HG03565 (cell line): Measurements from ENCODE around the gene ELAVL3.

Source experiments
- ATAC-seq: cut with Tn5 transposase; IDR thresholded peaks from one replicate; pipeline ENCODE4 v1.9.1; 2021; ENCODE audit warnings: mild to moderate bottlenecking, moderate library complexity; ENCODE audit not compliant: unreplicated experiment

Gene ELAVL3

DNA sequence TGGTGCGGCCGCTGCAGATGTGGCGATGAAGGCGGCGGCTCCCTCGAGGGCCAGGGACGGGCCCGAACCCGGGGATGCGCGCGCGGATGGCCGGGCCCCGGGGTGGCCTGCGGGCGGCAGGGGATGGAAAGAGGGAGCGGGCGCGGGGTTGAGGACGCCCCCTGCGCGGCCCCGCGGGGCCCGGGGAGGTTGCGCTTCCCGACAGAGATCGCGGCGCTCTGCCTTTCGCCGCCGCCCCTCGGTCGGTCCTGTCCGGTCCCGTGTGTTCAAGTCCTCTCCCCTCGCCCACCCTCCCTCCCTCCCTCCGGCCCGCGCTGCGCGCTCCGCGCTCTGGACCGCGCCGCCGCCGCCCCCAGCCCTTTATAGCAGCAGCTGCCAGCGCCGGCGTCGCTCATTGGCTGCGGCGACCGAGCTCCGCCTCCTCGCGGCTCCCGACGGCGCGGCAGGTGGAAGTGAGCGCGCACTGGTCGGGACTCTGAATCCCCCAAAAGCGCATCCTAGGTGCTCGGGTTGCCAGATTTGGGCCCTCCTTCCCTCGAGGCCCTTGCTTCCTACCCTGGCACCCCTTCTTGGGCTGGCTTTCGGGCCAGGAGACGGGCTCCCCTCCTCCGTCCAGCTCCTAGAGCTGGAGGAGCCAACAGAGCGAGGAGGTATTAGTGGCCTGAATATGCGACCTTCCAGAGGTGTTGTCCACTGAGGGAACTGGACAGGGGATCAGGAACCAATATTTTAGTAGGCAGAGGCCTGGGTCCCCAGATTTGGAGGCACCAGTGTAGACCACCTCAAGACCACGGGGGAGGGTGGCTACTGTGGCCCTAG is at the start of gene ELAVL3:
ELAVL3 (minus strand) TSS at position 332 of the 819 bp plus-strand sequence. CDS start 438 bp downstream, outside the sequence.
- ATAC-seq = no peak

DNA sequence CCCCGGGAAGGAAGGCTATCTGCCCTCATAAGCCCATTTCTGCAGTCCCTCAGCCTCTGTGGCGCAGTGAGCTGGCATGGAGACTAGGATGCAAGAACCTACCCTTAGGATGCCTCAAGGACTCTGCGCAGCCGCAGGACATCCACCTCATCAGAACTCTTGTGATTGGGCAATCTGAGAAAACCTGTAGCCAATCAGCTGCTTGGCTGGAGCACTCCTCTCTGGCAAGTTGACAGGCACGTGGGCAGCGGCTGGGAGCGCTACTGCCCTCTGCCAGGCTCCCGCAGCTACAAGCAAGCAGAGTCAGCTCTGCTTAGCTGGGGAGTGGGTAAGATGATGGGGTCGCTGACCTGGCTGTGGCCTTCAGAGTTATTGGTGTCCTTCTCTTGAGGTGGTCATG is 49.6 kb upstream of the ELAVL3 start:
- no peak for ATAC-seq

DNA sequence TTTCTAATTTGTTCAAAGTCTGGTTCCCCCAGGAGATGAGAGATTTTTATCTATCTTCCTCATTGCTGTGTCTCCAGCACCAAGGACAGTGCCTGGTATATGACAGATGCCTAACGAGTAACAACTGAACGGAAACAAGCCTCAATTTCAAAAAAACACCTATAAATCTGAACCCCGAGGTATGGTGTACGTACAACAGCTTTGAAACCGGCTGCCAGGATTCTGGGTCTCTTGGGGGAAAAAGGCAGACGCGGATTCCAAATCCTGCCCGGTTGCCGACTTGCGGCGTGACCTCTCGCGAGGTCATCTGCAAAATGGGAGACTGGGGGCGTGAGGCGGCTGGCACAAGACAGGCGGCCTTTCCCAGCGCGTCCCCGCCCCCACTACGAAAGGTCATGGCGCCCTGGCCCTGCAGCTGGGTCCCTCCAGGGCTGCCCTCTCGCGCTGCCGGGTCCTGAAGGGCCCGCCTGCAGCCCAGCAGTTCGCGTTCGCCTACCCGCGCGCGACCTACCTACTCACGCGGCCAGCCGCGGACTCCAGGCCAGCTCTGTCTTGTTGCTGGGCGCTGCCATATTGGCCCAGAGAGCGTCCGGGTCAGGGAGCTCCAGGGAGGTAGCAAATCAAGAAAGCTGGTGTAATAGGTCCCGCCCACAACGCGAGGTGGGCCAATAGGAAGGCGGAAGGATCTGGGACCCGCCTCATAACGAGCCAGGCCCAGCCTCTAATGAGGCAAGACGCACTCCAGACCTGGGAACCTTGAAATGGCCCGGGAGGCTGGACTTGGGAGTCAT is 47.9 kb upstream of the ELAVL3 start, which contains the start of gene ECSIT:
ECSIT (minus strand) TSS at position 584 of the 791 bp plus-strand sequence. CDS start 9,964 bp downstream, outside the sequence.
- ATAC-seq = peak; percentile 94

DNA sequence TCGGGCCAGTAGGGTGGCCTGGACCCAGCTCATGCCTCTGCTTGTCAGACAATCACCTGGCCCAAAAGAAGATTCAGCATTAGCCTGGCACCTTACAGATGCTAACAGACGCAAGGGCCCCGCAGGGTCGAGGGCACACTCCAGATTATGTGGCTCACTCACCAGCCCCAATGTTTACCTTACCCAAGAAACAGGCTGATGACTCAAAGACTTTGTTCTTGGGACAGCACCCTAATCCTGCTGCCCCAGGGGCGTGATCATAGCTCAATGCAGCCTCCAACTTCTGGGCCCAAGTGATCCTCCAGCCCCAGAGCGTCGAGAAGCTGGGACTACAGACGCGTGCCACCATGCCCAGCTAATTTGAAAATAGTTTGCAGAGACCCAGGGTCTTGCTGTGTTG is 38.3 kb upstream of the ELAVL3 start:
- ATAC-seq = no peak

DNA sequence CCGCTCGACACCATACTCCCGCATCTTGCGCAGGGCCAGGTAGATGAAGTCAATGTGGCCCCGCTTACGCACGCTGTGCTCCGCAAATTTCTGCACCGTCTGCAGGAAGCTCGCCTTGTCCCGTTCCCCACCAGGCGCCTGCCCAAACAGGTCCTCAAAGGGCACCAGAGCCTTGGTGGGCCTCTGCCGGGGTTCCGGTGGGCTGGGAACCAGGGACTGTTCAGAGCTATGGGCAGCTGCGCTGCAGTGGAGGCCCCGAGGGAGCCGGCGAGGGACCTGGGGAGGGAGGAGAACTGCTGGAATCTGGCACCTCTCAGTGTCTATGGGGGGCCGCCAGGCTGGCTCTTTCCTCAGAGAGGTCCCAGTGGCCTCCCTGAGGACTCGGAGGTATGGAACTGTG is 33.1 kb upstream of the ELAVL3 start:
- ATAC-seq = no peak

DNA sequence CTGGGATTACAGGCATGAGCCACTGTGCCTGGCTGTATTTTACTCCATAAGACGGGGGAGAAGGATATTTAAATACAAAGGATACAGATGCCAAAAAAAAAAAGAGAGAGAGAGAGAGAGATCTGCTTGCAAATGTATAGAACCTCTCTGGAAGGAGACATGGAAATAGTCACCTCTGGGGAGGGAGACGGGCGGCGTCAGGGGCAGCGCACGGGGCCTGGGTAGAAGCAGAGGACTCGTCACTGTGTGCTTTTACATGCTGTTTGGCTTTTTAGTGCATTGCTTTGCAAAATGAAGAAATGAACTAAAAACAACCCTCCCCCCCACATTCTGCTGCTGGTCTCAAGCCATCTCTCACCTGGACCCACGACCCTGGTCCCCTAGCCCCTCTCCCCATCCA is 29.6 kb upstream of the ELAVL3 start:
- ATAC-seq = no peak

DNA sequence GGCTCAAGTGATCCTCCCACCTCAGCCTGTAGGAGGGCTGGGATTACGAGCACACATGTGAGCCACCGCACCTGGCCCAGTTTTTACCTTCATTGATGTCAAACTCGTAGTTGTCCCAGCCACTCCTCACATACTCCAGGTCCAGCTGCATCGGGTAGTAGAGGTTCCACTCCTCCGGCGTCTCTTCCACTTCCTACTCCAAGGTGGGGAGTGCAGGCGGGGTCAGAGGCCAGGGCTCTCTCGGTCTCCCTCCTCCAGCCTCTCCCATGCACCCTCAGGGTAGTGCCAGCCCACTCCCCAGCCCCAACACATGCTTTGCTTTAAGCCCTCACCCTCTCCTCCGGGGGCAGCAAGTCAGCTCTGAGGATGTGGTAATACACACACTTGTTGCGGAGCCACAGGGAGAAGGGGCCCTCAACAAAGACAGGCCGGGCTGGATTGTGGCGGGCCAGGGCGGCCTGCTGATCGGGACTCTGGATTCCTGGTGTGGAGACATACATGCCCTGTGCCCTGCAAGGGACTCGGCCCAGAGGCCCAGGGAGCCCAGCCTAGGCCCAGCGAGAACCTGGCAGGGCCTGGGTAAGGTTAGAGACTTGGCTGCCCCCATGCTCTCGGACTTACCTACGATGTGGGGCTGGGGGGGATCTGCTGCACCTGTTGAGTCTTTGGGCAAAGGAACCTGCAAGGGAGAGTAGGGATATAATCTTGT is 26.7 kb upstream of the ELAVL3 start:
- ATAC-seq = no peak

DNA sequence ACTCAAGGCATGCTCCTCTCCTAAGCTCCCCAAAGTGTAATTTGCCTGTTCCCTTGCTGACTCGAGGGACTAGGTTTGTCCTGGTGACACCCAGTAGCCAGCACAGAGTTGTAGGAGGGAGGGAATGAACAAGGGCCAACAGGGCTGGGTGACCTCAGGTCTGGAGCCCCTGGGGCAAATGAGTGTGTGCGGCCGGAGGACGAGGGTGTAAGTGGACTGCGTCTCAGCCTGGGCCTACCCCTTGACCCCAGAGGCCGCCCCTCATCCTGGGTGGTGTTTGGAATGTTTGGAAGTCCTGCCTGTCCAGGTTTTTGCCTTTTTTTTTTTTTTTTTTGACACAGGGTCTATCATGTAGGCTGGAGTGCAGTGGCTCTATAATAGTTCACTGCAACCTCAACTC is 26.1 kb upstream of the ELAVL3 start:
- ATAC-seq = no peak

DNA sequence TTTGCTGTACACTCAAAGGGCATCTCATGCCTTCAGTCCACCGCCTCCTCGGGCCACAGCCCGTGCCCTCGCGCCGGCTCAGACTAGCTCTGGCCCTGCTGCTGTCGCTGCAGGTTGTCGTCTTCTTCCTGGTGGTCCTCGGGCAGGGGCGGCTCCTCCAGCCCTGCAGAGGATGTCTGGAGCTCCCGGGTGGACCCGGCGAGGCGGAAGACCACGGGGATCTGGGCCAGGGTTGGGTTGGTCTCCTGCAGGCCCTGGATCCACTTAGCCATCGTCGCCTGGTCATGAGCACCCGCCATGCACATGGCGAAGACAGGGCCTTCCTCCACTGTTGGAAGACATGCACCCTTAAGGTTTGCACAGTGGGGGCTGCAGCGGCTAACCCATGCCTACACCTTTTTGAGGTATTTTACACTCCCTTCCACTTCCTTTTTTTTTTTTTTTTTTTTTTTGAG is 25.3 kb upstream of the ELAVL3 start:
- peak; percentile 16 for ATAC-seq

DNA sequence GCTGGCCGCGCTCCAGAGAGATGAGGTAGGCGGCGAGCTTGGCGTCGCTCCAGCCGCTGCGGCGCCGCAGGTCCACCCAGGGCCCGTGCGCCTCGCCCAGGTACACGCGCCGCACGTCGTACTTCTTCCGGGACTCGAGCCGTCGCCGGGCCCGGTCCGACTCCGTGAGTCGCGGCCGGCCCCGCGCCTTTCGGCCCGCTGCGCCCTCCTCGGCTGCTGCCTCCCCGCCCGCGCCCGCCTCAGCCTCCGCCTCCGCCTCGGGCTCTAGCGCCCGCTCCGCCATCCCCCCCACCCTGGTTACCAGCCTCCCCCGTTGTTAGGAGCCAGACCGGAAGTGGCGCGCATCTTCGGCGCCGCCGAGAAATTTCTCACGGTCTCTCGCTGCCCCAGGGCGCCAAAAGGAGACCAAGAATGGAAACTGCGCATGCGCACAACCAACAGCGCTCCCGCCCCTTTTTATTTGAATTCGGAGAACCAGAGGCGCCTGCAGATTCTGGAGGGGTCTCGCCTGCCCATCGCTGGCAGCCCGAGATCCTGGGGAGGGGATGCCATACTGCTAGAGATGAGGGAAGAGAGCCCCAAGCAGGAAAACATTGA is 24.8 kb upstream of the ELAVL3 start, which contains the start of gene ZNF653:
ZNF653 (minus strand) TSS at position 336 of the 597 bp plus-strand sequence; CDS start at position 283, 53 bp downstream.
- ATAC-seq = peak; percentile 33

DNA sequence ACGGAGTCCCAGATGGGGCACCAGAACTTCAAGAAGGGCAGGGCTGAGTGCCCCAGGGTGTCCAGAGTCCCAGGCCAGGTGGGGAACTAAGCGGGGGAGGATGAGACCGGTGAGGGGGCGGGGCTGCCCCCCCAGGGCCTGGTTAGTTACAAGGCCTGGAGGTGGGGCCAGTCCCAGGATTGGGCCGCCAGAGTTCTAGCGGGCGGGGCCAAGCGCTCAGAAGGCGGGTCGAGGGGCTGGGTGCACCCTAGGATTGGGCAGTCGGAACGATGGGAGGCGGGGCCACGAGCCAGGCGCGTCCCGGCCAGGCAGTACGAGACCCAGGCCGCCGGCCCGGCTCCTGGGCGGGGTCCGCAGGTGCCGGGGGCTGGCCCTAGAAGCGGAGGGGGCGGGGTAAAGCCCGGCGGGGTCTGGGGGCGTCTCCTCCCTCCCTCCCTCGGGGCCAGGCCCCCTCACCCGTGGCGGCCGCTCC is 24.2 kb upstream of the ELAVL3 start:
- peak; percentile 89 for ATAC-seq

DNA sequence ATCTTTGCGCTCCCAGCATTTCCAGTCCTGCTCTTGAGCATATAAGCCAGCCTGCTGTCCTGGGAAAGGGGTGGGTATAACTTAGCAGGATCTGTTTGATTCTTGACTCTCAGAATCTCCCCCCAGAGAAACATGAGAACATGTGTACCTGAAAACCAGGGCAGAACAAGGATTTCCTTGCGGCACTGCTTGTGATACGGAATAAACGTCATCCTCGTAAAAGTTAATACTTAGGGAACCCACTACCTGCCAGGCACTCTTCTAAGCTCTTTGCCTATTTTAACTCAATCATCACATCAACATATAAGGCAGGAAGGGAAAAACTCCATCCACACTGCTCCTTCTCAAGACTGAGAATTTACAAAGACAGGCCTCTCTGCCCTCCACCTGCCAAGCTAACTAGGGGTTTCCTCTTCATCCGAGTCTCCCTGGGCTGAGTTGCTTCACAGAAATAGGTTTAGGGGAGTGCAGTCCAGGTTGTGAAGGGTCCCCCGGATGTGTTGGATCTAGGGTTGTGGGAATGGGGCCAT is 23.7 kb upstream of the ELAVL3 start:
- ATAC-seq = no peak

DNA sequence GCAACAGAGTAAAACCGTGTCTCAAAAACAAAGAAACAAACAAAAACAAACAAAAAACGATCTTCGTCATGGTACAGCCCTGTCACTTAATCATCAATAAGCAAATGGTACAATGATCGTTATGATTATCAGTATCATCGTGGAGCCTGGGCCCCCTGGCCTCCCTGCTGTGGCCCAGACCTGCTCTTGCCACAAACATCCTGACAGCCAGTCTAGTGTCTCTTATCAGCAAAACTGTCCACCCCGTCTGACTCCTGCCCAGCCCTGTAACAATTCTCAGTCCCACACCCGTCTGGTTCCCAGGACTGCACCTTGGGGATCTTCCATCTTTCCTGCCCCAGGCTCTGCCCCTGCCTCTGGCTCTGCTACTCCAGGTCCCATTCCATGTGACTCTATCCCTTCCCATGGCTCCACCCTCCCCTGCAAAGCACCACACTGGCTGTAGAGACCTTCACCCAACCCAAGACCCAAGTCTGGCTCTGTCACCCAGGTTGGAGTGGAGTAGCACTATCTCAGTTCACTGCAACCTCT is 19.1 kb upstream of the ELAVL3 start:
- ATAC-seq = no peak

DNA sequence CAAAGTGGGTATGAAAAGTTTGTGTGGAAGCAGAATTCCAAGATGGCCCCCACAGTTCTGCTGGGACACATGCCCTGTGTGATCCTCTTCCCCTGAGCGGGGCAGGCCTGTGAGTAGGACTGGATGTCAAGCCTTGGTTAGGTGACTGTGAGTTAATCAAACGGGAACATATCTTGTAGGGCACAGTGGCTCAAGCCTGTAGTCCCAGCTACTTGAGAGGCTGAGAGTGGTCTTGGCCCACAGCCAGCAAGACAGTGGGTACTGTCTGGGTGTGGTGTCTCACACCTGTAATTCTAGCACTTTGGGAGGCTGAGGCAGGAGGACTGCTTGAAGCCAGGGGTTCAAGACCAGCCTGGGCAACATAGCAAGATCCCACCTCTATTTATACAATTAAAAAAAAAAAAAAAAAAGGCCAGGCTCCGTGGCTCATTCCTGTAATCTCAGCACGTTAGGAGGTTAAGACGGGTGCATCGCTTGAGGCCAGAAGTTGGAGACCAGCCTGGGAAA is 18.4 kb upstream of the ELAVL3 start:
- no peak for ATAC-seq

DNA sequence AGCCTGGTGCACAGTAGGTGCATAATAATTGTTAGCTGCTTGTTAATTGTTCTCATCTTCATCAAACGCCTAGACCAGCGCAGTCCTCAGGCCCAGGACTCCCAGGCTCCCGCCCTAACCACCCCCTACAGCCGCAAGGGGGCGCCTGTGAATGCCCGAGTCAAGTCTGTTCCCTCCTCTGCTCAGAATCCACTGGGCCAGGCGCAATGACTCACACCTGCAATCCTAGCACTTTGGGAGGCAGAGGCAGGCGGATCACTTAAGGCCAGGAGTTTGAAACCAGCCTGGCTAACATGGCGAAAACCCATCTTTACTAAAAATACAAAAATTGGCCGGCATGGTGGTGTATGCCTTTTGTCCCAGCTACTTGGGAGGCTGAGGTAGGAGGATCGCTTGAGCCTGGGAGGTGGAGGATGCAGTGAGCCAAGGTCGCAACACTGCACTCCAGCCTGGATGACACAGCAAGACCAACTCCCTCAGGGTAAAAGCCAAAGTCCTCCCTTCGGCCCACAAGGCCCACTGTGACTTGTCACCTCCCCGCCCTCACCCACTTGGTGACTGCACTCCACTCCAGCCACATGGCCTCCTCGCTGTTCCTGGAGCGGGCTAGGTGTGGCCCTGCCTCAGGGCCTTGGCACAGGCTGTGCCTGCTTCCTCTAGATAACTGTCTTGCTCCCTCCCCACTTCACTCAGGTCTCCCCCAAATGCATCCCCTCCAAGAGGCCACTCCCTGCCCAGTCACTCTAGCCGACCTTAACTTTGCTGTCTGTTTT is 15.7 kb upstream of the ELAVL3 start:
- ATAC-seq = no peak

DNA sequence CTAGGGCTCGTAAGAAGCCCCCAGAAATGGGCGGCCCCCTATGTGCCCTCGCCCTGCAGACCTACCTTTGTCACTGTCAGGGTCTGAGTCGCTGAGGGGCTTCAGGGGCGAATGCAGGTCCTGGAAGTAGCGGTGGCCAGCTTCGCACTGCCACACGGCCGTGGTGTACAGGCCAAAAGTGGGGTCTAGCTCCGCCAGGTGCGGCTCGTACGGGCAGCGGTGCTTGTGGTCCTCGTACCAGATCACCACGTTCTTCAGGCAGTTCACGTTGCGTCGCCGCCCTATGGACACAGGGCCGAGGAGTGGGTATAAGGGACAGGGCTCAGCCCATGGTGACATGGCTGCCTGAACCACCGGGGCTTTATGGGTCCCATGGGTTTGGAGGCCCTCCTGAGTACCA is 15.0 kb upstream of the ELAVL3 start:
- ATAC-seq = no peak

DNA sequence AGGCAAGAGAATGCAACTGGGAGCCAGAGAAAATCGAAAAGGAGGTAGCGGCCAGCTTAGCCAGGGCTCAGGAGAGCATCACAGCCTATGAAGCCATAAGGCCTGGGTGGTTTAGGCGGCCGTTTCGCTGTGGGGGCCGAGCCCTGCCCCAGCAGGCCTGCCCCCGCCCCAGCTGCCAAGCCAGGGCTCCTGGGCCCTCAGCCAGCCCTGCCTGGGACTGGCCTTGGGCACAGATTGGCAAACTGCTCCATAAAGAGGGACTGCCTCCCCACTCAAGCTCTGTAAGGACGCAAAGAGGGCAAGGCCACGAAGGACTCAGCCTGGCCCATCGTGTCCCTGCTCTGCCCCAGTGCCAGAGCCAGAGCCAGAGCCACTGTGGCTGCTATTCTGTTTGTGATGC is 14.6 kb upstream of the ELAVL3 start:
- no peak for ATAC-seq

DNA sequence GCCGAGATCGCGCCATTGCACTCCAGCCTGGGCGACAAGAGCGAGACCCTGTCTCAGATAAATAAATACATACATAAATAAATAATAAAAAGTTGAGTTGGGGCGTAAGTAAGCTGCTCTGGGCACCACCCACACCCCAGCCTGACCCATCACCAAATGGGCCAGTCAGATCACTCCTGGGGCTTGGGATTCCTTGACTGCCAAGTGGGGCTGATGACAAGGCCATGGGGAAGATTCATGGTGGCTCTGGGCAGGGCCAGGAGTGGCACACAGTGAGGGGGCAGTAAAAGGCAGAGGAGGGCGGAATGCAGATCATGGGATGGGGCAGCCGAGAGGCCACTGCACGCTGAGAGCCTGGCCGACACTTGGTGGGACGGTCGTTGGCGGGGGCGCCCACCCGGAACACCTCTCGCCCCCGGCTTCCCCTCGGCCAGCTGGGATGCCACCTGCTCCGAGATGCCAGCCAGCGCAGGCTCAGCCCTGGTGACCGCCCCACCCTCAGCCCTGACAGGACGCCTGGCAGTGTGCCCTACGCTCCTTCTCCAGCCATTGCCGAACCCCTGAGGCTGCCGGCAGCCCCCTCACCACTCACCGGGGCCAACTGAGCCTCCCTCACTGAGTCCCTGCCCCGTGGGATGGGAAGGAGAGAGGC is 13.9 kb upstream of the ELAVL3 start:
- ATAC-seq = no peak

DNA sequence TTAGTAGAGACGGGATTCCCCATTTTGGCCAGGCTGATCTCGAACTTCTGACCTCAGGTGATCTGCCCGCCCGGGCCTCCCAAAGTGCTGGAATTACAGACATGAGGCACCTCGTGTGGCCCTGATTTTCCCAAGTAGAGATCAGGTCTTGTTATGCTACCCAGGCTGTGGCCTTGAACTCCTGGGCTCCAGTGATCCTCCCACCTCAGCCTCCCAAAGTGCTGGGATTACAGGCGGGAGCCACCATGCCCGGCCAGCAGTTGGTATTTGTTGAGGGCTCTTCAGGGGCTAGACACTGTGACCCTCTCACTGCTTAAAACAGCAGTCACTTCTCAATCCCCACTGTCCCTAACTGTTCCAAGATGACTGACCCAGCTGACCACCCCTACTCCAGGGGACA is 8.5 kb upstream of the ELAVL3 start:
- ATAC-seq = no peak
